ENCODE measurements around the gene CLBA1.

Gene CLBA1

GRCh38 chr14:104940526-104941150 is 45.0 kb upstream of the CLBA1 start (continued):
- TF ChIP-seq PRDM4 (tag by site-specific recombination; IDR thresholded peaks at IDR 0.05) (no peak), PRDM2 (tag by site-specific recombination; IDR thresholded peaks at IDR 0.05; ENCODE audit: borderline replicate concordance) (no peak), CTCF (tag by site-specific recombination; IDR thresholded peaks at IDR 0.05) (peak; percentile 65)

- ChIA-PET CTCF (interaction anchor here (0.6 to 1.0 kb wide), 2 partner anchors 46 to 520 kb away, joined by 3 read pairs; no protein-coding TSS in a partner anchor), POLR2A (no interaction called here)
- no peaks in the 10 kb centered on the region for H3K9me3 ChIP-seq (ENCODE audit: control insufficient read depth, insufficient read depth, low read depth, low read length)
- no peaks in the 10 kb centered on the region for H3K36me3 ChIP-seq (ENCODE audit: control insufficient read depth in 2 of 2, insufficient read depth in 1 of 2, low read length in 2 of 2)
- H3K4me3 ChIP-seq (ENCODE audit: low read depth, low read length): no peak overlapping the region
- TF ChIP-seq ZNF18 (tag by site-specific recombination; IDR thresholded peaks at IDR 0.05): no peak
- no peak for TF ChIP-seq ZNF24 (tag by site-specific recombination; IDR thresholded peaks at IDR 0.05)
- H3K27ac ChIP-seq (ENCODE audit: extremely low read depth, low read depth, low read length): no peak overlapping the region
- no peaks in the 10 kb centered on the region for H3K4me1 ChIP-seq (ENCODE audit: control insufficient read depth, insufficient read depth, low read length)
Observed at GRCh38 chr14:104941508-104942365, 43.9 kb upstream of the CLBA1 start.

GRCh38 chr14:104942586-104942985 is 43.0 kb upstream of the CLBA1 start:
- CTCF ChIA-PET: no interaction called here
- Histone ChIP-seq H3K9me3 (ENCODE audit: control insufficient read depth, insufficient read depth, low read depth, low read length) (no peaks in the 10 kb centered on the region), H3K36me3 (ENCODE audit: control insufficient read depth in 2 of 2, insufficient read depth in 1 of 2, low read length in 2 of 2) (no peaks in the 10 kb centered on the region), H3K27ac (ENCODE audit: extremely low read depth, low read depth, low read length) (no peak overlapping the region), H3K4me1 (ENCODE audit: control insufficient read depth, insufficient read depth, low read length) (no peaks in the 10 kb centered on the region), H3K4me3 (ENCODE audit: low read depth, low read length) (no peak overlapping the region)
- no peak for TF ChIP-seq ZNF426 (tag by site-specific recombination; IDR thresholded peaks at IDR 0.05)
- TF ChIP-seq ZNF169 (tag by site-specific recombination; IDR thresholded peaks at IDR 0.05): no peak
- TF ChIP-seq ZNF837 (tag by site-specific recombination; IDR thresholded peaks at IDR 0.05): no peak
- no peak for TF ChIP-seq SP3 (tag by site-specific recombination; IDR thresholded peaks at IDR 0.05)
- no peak for TF ChIP-seq REPIN1 (tag by site-specific recombination; IDR thresholded peaks at IDR 0.05; ENCODE audit: low read depth)
- no peak for TF ChIP-seq ZBTB10 (tag by site-specific recombination; IDR thresholded peaks at IDR 0.05)
- no peak for TF ChIP-seq ZNF2 (tag by site-specific recombination; IDR thresholded peaks at IDR 0.05)
- TF ChIP-seq ZNF292 (tag by site-specific recombination; IDR thresholded peaks at IDR 0.05; ENCODE audit: borderline replicate concordance, low read depth): no peak
- TF ChIP-seq ZNF660 (tag by site-specific recombination; IDR thresholded peaks at IDR 0.05): no peak
- TF ChIP-seq ZNF776 (tag by site-specific recombination; IDR thresholded peaks at IDR 0.05; ENCODE audit: borderline replicate concordance): no peak
- POLR2A ChIA-PET: no interaction called here
